OCI-M2 (cell line): ENCODE measurements around the gene HNF1B.
A peak's percentile ranks its signal among the peaks of the same experiment; 100 is the strongest.

Experiments used
- DNase-seq: peaks from one replicate; lab custom pipeline; 2025; ENCODE audit not compliant: unreplicated experiment; lab: John Stamatoyannopoulos, UW

HNF1B gene

GRCh38 chr17:37674511-37674910 is 70.3 kb downstream of the HNF1B start:
- DNase-seq, result no peak

- no peak for DNase-seq
Measured at GRCh38 chr17:37673386-37673785, 71.5 kb downstream of the HNF1B start.

GRCh38 chr17:37672548-37673078 is 72.2 kb downstream of the HNF1B start:
- DNase-seq, result no peak

- DNase-seq, result no peak
Measured at GRCh38 chr17:37671824-37672547, 72.9 kb downstream of the HNF1B start.

- DNase-seq, result no peak
Measured at GRCh38 chr17:37671028-37671823, 73.6 kb downstream of the HNF1B start.

GRCh38 chr17:37667039-37667438 is 77.8 kb downstream of the HNF1B start:
- DNase-seq, result no peak

GRCh38 chr17:37664214-37664613 is 80.6 kb downstream of the HNF1B start:
- no peak for DNase-seq

GRCh38 chr17:37662353-37662752 is 82.5 kb downstream of the HNF1B start:
- DNase-seq, result no peak

- DNase-seq, result no peak
Measured at GRCh38 chr17:37661400-37662014, 83.4 kb downstream of the HNF1B start.

GRCh38 chr17:37659925-37660324 is 84.9 kb downstream of the HNF1B start:
- no peak for DNase-seq

GRCh38 chr17:37657202-37657601 is 87.7 kb downstream of the HNF1B start:
- no peak for DNase-seq

GRCh38 chr17:37651849-37652248 is 93.0 kb downstream of the HNF1B start:
- no peak for DNase-seq

- DNase-seq, result no peak
Measured at GRCh38 chr17:37650419-37651003, 94.3 kb downstream of the HNF1B start.

- no peak for DNase-seq
Measured at GRCh38 chr17:37648555-37648954, 96.3 kb downstream of the HNF1B start.

- DNase-seq, result no peak
Measured at GRCh38 chr17:37647856-37648255, 97.0 kb downstream of the HNF1B start.

GRCh38 chr17:37643869-37644268 is 101.0 kb downstream of the HNF1B start:
- DNase-seq, result no peak

- DNase-seq, result peak; percentile 35
Measured at GRCh38 chr17:37643118-37643766, 101.6 kb downstream of the HNF1B start, which contains the start of gene DDX52. Gene DDX52 (minus strand): TSS chr17:37643446. CDS start chr17:37643420, 26 bp downstream.

- no peak for DNase-seq
Measured at GRCh38 chr17:37642681-37643080, 102.2 kb downstream of the HNF1B start.

- no peak for DNase-seq
Measured at GRCh38 chr17:37640015-37640414, 104.8 kb downstream of the HNF1B start.

GRCh38 chr17:37637956-37638355 is 106.9 kb downstream of the HNF1B start:
- no peak for DNase-seq
